SH-SY5Y (cell line): ENCODE measurements around the gene PEX16.

Source experiments
- GATA2 ChIP-seq: IDR thresholded peaks from 2 replicates; pipeline ENCODE4 v1.6.1; 2011; ENCODE audit warnings: mild to moderate bottlenecking, low read depth, low read length
- GATA3 ChIP-seq: IDR thresholded peaks from 2 replicates; pipeline ENCODE4 v1.6.1; 2011; ENCODE audit warnings: low read depth, mild to moderate bottlenecking, low read length, moderate library complexity

PEX16 gene

GRCh38 chr11:45917623-45918330 is at the start of gene PEX16:
Gene PEX16 (minus strand): TSS chr11:45917877. CDS start chr11:45917811, 66 bp downstream.
- no peak for TF ChIP-seq GATA2
- no peak for TF ChIP-seq GATA3

- no peak for TF ChIP-seq GATA2
- TF ChIP-seq GATA3 = no peak
Measured at GRCh38 chr11:45964911-45965389, 47.3 kb upstream of the PEX16 start.

DNA sequence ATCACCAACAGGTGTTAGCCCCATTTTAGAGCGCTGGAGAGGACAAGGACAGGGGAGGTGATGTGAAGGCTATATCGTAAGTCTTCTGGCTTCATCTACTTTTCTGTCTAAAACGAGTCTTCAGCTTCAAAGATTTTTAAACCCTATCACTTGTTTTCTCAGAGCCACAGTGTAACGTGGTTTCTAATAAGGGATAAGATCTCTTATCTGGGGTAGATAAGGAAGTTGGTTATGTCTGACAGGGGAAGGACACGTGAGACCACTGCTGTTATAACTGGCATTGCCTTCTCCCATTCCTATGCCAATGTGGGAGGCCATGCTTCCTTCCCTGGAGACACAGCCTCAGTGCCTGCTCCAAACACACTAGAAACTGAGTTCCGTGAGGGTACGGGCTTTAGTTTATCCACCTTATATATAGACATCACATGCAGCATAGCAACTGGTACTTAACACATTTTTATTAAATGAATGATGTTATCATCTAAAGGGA is 44.1 kb upstream of the PEX16 start:
- TF ChIP-seq GATA2 = no peak

GRCh38 chr11:45960387-45961095 is 42.9 kb upstream of the PEX16 start:
- no peak for TF ChIP-seq GATA3
- TF ChIP-seq GATA2 = no peak

GRCh38 chr11:45959851-45960250 is 42.2 kb upstream of the PEX16 start:
- TF ChIP-seq GATA2 (no peak), GATA3 (no peak)

- no peak for TF ChIP-seq GATA3
- no peak for TF ChIP-seq GATA2
Measured at GRCh38 chr11:45949992-45950407, 32.3 kb upstream of the PEX16 start.

DNA sequence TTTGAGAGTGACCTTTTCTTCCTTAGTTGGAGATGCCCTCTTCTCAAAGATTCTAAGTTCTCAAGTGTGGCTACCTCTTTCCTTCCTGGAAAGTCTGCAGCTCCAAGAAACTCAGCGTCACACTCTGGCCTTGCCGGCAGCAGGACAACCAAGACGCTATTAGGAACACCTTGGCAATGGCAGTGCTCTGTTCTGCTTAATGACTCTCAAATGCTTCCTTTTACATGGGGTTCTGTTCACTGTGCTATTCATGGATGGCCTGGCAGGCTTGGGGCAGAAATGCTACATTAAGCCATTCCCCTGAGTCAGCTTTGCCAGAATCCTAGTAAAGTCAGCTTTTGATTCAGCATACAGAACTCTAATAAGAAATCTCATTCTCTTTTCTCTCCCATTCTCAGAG is 30.7 kb upstream of the PEX16 start:
- TF ChIP-seq GATA3 (no peak), GATA2 (no peak)

DNA sequence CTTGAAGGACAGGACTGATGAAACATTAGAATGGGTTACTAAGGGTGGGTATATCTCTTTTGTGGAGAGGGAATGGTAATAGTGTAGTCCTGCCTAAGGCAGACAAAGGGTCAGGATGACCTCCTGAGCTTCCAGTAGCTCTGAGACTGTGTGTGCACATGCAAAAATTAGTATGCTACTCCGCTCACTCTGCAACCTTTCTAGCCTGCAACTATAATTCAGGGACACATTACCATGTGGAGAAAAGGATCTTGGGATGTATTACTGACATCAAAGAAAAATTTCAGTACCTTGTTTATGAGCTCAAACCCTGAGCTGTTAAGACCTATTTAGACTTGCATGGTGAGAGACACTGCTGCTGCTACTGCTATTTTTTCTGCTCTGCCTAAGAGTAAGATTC is 30.2 kb upstream of the PEX16 start:
- no peak for TF ChIP-seq GATA2
- no peak for TF ChIP-seq GATA3

DNA sequence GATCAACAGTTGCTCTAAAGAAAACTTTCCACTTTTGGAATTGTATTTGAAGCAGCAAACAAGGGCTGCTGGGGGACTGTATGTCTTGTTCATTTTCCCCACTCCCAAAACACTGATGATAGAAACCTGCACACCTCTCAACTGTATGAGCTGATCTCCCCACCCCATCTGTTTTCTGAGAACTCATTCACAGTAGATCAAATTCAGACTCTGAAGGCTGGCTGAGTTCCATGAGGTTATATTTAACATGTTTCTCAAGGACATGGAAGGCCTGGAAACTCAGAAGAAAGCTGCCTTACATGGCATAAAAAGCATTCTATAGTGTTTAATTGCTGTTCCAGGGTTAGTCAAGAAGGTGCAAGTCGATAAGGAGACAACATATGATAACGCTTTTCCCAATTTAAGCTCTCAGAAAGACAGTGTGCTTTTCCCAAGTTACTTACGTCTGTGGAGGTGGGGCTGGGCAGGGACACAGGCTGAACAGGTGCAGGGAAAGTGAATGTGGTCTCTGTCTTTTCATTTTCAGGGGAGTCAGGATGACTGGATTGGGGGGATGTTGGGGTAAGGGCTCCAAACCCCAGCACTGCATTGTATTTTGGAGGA is 27.8 kb upstream of the PEX16 start:
- TF ChIP-seq GATA3 = no peak
- no peak for TF ChIP-seq GATA2

DNA sequence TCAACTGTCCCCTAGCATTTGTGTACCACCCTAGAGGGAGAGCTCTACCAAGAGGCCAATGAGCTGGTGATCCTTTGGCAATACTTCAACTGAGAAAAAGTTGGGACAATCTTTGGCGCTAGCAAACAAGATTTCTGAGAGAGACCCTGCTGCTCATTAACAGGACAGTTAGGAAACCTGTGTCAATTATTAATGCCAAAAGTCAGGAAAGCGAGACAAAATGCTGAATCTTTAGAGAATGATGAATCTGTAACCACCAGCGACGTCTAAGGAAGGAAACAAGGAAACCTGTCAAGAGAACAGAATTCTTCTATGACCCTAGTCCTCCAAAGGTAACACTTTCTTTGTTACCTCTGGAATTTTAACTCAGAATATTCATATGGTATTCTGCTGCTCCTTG is 24.7 kb upstream of the PEX16 start:
- TF ChIP-seq GATA2 (no peak), GATA3 (no peak)

DNA sequence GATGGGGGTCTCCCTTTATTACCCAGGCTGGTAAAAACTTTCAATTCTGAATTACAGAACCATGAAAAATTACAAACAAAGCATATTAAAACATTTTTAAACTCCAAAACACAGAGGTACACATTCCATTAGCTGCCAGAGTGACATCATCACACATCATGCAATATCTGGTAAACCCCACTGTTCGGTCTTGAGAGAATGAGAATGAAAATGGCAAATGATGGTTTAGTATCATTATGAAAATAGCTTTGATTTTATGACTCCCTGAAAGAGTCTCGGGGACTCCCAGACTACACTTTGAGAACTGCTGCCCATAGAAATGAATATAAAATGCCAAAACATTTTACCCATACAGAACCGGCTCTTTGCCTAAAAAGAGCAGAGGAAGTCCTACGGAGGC is 23.6 kb upstream of the PEX16 start:
- no peak for TF ChIP-seq GATA3
- no peak for TF ChIP-seq GATA2

- TF ChIP-seq GATA3 = no peak
- no peak for TF ChIP-seq GATA2
Measured at GRCh38 chr11:45939836-45940235, 22.2 kb upstream of the PEX16 start.

DNA sequence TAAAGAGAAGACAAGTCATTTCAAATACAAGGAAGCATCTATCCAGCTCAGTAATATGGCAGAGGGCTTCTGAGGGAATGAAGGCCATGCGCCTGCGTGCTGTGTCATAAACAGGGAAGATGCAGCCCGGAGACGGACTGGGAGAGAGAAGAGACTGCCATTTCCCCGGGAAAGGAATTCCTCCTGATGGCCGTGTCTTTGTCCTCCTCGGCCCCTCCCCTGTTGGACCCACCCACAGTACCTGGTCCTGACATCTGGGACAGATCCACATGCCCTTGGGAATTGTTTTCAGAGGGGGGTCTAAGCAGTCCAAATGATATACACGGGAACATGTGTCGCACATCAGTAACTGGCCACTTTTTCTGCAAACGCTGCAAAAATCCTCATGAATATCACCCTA is 20.2 kb upstream of the PEX16 start:
- TF ChIP-seq GATA2 (no peak), GATA3 (no peak)

DNA sequence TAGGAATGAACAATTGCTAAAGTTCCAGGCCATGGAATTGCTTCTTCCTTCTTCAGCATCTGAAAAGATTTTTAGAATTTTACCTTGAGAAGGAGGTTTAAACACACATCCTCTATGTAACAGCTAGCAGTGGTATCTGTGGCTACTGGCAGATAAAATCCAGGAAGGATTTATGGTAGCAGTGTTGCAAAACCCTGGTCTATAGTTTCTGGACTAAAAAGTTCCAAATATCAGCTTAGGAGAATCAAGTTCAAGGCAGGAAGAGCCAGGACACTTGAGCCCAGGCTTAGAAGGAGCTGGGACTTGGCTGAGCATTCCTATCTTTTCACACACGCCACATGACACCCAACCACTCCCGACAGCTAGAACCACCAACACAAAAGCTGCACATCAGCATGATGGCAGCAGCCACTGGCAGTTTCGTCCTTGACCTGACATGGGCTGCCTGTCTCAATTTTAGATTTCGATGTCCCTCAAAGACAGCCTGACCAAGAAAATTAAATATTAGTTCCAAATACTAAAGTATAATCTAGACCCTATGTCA is 18.9 kb upstream of the PEX16 start:
- no peak for TF ChIP-seq GATA2
- no peak for TF ChIP-seq GATA3

- TF ChIP-seq GATA2 = no peak
Measured at GRCh38 chr11:45935349-45936064, 17.8 kb upstream of the PEX16 start.
